ENCODE results near the gene SYNDIG1.

SYNDIG1 gene

DNA sequence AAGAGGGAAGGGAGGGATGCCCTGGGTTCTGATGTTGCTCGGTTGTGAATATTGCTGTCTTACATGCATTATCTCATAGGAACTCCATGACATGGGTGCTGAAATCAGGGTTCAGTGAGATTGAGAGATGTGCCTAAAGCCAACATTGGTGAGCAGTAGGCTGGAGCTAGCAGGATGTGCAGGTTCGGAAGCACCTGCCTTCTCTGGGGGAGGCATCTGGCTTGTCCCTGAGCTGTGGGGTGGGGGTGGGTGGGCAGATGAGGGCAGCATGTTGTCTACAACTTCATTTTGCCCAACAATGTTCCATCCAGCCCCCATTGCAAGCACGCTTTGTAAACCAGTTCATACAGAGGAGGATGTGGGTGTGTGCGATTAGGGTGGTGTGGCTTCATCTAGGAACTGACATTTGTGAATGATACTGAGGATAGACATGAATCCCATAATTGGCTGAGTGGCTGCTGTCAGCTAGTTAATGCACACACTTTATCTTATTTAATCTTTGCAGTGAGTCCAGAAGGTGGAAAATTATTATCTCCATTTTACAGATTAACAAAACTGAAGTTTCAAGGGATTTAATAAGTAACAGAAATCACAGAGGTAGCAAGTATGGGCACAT is 119.4 kb downstream of the SYNDIG1 start:
- TF ChIP-seq, protein P1, sequence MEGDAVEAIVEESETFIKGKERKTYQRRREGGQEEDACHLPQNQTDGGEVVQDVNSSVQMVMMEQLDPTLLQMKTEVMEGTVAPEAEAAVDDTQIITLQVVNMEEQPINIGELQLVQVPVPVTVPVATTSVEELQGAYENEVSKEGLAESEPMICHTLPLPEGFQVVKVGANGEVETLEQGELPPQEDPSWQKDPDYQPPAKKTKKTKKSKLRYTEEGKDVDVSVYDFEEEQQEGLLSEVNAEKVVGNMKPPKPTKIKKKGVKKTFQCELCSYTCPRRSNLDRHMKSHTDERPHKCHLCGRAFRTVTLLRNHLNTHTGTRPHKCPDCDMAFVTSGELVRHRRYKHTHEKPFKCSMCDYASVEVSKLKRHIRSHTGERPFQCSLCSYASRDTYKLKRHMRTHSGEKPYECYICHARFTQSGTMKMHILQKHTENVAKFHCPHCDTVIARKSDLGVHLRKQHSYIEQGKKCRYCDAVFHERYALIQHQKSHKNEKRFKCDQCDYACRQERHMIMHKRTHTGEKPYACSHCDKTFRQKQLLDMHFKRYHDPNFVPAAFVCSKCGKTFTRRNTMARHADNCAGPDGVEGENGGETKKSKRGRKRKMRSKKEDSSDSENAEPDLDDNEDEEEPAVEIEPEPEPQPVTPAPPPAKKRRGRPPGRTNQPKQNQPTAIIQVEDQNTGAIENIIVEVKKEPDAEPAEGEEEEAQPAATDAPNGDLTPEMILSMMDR (IDR thresholded peaks at IDR 0.05; ENCODE audit: control extremely low read depth, extremely low read depth, low read depth, missing control alignments), result no peak
- ChIA-PET POLR2A (no interaction called here), CTCF (interaction anchor here (1.9 kb wide), 1 partner anchor 20 kb away, joined by 5 read pairs; no protein-coding TSS in a partner anchor)
- DNase-seq (ENCODE audit: extremely low spot score), result no peak

DNA sequence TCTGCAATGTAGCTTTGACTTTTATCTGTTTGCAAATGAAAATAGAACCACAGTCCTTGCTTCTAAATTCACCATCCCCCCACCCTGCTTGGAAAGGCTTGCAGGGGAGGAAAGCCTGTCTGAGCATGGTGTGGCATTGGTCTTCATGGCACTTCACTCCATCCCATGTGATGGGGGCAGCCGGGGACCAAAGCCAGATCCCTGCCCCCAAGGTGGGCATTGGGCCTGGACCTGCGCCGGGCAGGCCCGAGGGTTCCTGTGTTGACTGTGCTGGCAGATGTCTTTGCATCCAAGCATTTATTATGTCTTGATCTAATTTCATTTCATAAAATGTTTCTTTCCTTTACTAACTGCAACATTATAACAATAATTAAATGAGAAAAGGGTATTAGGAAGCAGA is 120.0 kb downstream of the SYNDIG1 start:
- DNase-seq (ENCODE audit: extremely low spot score), result no peak
- CTCF ChIA-PET, result interaction anchor here (1.9 kb wide), 1 partner anchor 20 kb away, joined by 5 read pairs; no protein-coding TSS in a partner anchor
- TF ChIP-seq, protein P1 (IDR thresholded peaks at IDR 0.05; ENCODE audit: control extremely low read depth, extremely low read depth, low read depth, missing control alignments), result no peak
- POLR2A ChIA-PET, result no interaction called here

DNA sequence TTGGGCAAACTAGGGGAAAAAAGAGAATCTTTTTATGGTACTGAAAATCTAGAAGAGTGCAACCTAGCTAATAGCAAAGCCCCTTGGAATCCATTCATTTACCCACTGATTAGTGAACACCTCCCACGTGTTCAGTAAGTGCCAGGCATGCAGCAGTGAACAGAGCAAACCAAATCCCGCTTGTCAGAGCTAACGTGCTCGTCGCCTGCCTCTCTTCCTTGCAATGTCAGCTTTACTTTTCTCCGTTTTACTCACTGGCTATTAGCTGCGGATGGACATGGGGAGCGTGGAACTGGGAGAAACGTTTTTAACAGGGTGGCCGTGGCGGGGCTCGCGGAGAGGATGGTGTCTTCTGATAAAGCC is 120.4 kb downstream of the SYNDIG1 start:
- POLR2A ChIA-PET, result no interaction called here
- CTCF ChIA-PET, result interaction anchor here (1.9 kb wide), 1 partner anchor 20 kb away, joined by 5 read pairs; no protein-coding TSS in a partner anchor
- no peak for DNase-seq (ENCODE audit: extremely low spot score)
- TF ChIP-seq, protein P1 (IDR thresholded peaks at IDR 0.05; ENCODE audit: control extremely low read depth, extremely low read depth, low read depth, missing control alignments), result no peak

DNA sequence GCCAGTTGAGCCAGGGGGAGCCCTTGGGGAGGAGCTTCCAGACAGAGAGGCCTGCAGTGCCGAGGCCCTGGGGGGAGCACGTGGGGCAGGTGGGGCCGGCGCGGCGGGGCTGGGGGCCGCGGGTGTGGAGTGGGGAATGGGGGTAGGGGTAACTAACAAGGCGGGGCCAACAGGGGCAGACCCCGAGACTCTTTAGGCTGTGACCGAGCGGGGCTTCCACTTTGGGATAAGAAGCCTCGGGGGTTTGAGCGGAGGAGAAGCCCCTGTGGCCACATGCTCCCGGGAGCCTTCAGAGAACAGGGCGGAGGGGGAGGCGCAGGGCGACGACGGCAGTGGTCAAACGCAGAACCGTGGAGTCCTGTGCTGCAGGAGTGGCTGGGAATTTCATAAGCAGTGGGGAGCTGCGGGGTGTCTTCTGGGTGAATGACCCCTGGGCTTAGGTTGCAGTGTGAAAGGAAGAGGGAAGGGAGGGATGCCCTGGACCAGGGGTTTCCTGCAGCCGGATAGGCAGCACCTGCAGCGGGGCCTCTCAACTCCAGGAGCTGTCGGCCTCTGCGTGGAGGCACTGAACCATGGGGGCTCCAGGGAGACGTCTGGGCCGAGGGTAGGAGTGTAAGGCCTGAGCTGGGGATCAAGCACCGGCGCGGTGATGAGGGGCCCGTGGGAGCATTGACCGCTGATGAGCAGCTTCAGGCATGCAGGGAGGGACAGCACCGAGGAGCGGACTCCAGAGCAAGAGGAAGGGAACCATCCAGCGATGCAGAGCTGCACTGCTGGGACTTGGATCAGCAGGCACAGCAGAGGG is 121.0 kb downstream of the SYNDIG1 start:
- no peak for DNase-seq (ENCODE audit: extremely low spot score)
- CTCF ChIA-PET, result interaction anchor here (1.0 to 1.9 kb wide), 2 partner anchors 19 to 107 kb away, joined by 3 to 5 read pairs; no protein-coding TSS in a partner anchor
- TF ChIP-seq, protein P1 (IDR thresholded peaks at IDR 0.05; ENCODE audit: control extremely low read depth, extremely low read depth, low read depth, missing control alignments), result no peak
- POLR2A ChIA-PET, result interaction anchor here (0.6 kb wide), 1 partner anchor 12 kb away, joined by 4 read pairs; no protein-coding TSS in a partner anchor

DNA sequence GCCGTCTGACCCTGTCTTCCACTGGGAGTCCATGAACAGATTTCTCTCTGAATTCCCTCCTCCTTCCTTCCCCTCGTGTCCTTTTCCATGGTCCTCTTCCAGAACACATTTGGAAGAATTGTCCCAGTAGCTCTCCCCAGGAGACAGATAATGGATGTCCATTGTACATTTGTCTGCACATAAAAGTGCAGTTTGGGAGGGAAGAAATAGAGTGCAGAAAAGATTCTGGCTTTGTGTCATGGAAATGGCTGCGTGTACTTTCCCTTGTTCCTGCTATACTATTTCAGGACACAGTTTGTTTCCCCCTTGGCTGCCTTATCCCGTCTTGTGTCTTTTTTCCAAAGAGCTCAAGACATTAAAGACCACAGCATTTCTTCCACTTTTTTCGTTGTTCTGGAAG is 127.6 kb downstream of the SYNDIG1 start:
- DNase-seq (ENCODE audit: extremely low spot score), result no peak
- POLR2A ChIA-PET, result no interaction called here
- CTCF ChIA-PET, result no interaction called here
- TF ChIP-seq, protein P1 (IDR thresholded peaks at IDR 0.05; ENCODE audit: control extremely low read depth, extremely low read depth, low read depth, missing control alignments), result no peak

DNA sequence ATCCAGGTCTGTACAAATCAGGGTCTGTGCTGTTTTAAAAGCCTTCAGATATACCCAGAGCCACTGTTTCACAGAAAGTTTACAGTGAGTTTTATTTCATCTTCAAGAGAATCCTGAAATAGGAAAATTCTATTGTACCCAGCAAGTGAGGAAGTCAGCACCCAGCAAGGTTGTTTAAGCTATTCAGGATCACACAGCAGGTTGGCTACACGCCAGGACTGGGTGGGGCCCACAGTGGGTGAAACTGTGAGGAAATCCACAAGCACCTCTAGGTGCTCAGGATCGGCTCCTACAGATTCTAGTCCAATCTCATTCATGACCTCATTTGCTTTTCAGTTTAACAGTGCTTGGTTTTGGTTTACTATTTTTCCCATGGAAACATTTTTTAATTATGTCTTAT is 128.9 kb downstream of the SYNDIG1 start:
- TF ChIP-seq, protein P1 (IDR thresholded peaks at IDR 0.05; ENCODE audit: control extremely low read depth, extremely low read depth, low read depth, missing control alignments), result no peak
- ChIA-PET POLR2A (no interaction called here), CTCF (no interaction called here)
- DNase-seq (ENCODE audit: extremely low spot score), result no peak

Measured in GM10248 (cell line).